Progenitor cell of endocrine pancreas (in vitro differentiated cells): ENCODE results near the gene GABRB1. TPM values are rescaled to one million over a fixed set of nuclear protein-coding genes. Genes with fewer than 3 reads are reported as not detected.
A peak's percentile ranks its signal among the peaks of the same experiment; 100 is the strongest.

Source experiments
- DNase-seq: peaks from one replicate; pipeline ENCODE4 v3.0.0; 2021; ENCODE audit warnings: low spot score; ENCODE audit not compliant: unreplicated experiment
- H3K27ac Mint-ChIP-seq: 2 replicates; pipeline ENCODE4 v1.8.0; 2021; ENCODE audit warnings: mild to moderate bottlenecking, moderate library complexity, mixed read lengths
- H3K27me3 Mint-ChIP-seq: 2 replicates; pipeline ENCODE4 v1.8.0; 2021; ENCODE audit warnings: mixed read lengths
- H3K36me3 Mint-ChIP-seq: 2 replicates; pipeline ENCODE4 v1.8.0; 2022; ENCODE audit warnings: mixed read lengths; ENCODE audit not compliant: insufficient read depth
- H3K4me1 Mint-ChIP-seq: 2 replicates; pipeline ENCODE4 v1.8.0; 2021; ENCODE audit warnings: low read depth, mixed read lengths
- H3K4me3 Mint-ChIP-seq: 2 replicates; pipeline ENCODE4 v1.8.0; 2021; ENCODE audit warnings: low read depth, mild to moderate bottlenecking, moderate library complexity, mixed read lengths
- H3K9me3 Mint-ChIP-seq: 2 replicates; pipeline ENCODE4 v1.8.0; 2021; ENCODE audit warnings: low read depth, mixed read lengths
- long read RNA-seq: library from polyadenylated mRNA; unstranded; transcript quantifications from one replicate; pipeline ENCODE4 v2.0.0, GENCODE V29; 2020
- total RNA-seq: library from RNA; stranded (reverse); gene quantifications from 2 replicates; pipeline ENCODE4 v1.2.1, GENCODE V29; 2021
- TF ChIP-seq, protein P1 (sequence below): fragments of 200-600 bp; sonication (generic); IDR thresholded peaks from one replicate; pipeline ENCODE4 v1.5.0; 2021; ENCODE audit warnings: antibody characterized with exemption, mild to moderate bottlenecking; ENCODE audit not compliant: unreplicated experiment

Gene GABRB1
- total RNA-seq = 1.2 and 1.6 TPM in 2 replicates
- long read RNA-seq, partial matches to known transcripts = 0 of 2 reads
- long read RNA-seq, other reads (novel, unspliced or antisense) = 0 of 2 reads

- DNase-seq = peak; percentile 37
- no peaks in the 10 kb centered on the region for H3K9me3 Mint-ChIP-seq
- TF ChIP-seq, protein P1, sequence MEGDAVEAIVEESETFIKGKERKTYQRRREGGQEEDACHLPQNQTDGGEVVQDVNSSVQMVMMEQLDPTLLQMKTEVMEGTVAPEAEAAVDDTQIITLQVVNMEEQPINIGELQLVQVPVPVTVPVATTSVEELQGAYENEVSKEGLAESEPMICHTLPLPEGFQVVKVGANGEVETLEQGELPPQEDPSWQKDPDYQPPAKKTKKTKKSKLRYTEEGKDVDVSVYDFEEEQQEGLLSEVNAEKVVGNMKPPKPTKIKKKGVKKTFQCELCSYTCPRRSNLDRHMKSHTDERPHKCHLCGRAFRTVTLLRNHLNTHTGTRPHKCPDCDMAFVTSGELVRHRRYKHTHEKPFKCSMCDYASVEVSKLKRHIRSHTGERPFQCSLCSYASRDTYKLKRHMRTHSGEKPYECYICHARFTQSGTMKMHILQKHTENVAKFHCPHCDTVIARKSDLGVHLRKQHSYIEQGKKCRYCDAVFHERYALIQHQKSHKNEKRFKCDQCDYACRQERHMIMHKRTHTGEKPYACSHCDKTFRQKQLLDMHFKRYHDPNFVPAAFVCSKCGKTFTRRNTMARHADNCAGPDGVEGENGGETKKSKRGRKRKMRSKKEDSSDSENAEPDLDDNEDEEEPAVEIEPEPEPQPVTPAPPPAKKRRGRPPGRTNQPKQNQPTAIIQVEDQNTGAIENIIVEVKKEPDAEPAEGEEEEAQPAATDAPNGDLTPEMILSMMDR = no peak
- peaks cover 35% of the 10 kb centered on the region for H3K27me3 Mint-ChIP-seq
- peaks cover 11% of the 10 kb centered on the region for H3K4me1 Mint-ChIP-seq
- peak within 1 kb of the TSS; percentile 76 for H3K27ac Mint-ChIP-seq
- peak within 1 kb of the TSS; percentile 73 for H3K4me3 Mint-ChIP-seq
- no peaks in the 10 kb centered on the region for H3K36me3 Mint-ChIP-seq
These were observed at the start of gene GABRB1 for GRCh38 chr4:47031011-47031678. GABRB1 (plus strand) TSS chr4:47031567.

GRCh38 chr4:46984781-46985180 lies 46.6 kb upstream of the GABRB1 start:
- no peak overlapping the region for H3K27ac Mint-ChIP-seq
- no peaks in the 10 kb centered on the region for H3K36me3 Mint-ChIP-seq
- H3K27me3 Mint-ChIP-seq = peaks cover 11% of the 10 kb centered on the region
- no peaks in the 10 kb centered on the region for H3K9me3 Mint-ChIP-seq
- DNase-seq = no peak
- no peak overlapping the region for H3K4me3 Mint-ChIP-seq
- no peaks in the 10 kb centered on the region for H3K4me1 Mint-ChIP-seq
- TF ChIP-seq, protein P1 = no peak

GRCh38 chr4:46986922-46987638 lies 44.3 kb upstream of the GABRB1 start:
- Mint-ChIP-seq H3K36me3 (no peaks in the 10 kb centered on the region), H3K4me3 (no peak overlapping the region), H3K27me3 (peaks cover 30% of the 10 kb centered on the region), H3K4me1 (no peaks in the 10 kb centered on the region), H3K9me3 (no peaks in the 10 kb centered on the region), H3K27ac (no peak overlapping the region)
- DNase-seq = no peak
- TF ChIP-seq, protein P1 = no peak

DNA sequence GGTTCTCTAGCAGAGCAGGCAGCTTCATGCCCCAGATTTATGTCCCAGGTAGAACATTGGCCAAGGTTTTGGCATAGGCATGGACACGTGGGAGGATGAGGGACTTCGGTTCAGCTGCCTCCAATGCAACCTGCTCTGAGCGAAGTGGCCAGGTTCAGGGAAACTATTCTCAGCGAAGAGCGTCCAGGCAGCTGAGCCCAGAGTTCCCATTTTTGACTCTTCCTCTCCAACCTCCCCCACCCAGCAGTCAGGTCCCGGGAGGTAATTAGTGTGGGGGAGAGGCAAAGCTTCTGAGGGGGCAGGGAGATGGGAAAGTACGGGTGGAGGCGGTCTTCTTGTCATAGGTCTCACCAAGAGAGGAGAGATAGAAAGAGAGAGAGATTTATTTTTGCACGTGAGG lies 39.0 kb upstream of the GABRB1 start:
- DNase-seq = no peak
- Mint-ChIP-seq H3K27me3 (peaks cover 81% of the 10 kb centered on the region), H3K36me3 (no peaks in the 10 kb centered on the region), H3K27ac (no peak overlapping the region), H3K4me1 (peaks cover 12% of the 10 kb centered on the region), H3K4me3 (peak overlapping the region; percentile 65), H3K9me3 (no peaks in the 10 kb centered on the region)
- TF ChIP-seq, protein P1 = no peak

- peak; percentile 13 for DNase-seq
- peaks cover 86% of the 10 kb centered on the region for H3K27me3 Mint-ChIP-seq
- peak within 1 kb of the TSS; percentile 65 for H3K4me3 Mint-ChIP-seq
- no peaks in the 10 kb centered on the region for H3K36me3 Mint-ChIP-seq
- peaks cover 12% of the 10 kb centered on the region for H3K4me1 Mint-ChIP-seq
- TF ChIP-seq, protein P1 = no peak
- H3K27ac Mint-ChIP-seq = no peak within 1 kb of the TSS
- H3K9me3 Mint-ChIP-seq = no peaks in the 10 kb centered on the region
These were observed 38.0 kb upstream of the GABRB1 start, which contains the start of gene GABRA4 for GRCh38 chr4:46993075-46994006. GABRA4 (minus strand) TSS chr4:46993581; CDS start chr4:46993424, 157 bp downstream.
